HCT116 (cell line): ENCODE measurements around the gene MRE11.

Experiments used
- ELF1 ChIP-seq: IDR thresholded peaks from 2 replicates; pipeline ENCODE4 v1.6.1; 2012; ENCODE audit warnings: low read depth, borderline replicate concordance
- EZH2 ChIP-seq: fragments of 200-600 bp; sonication (generic); IDR thresholded peaks from 2 replicates; pipeline ENCODE4 v1.6.1; 2017; ENCODE audit warnings: antibody characterized with exemption, mixed run types
- EZH2phosphoT487 ChIP-seq: fragments of 200-600 bp; IDR thresholded peaks from 2 replicates; pipeline ENCODE4 v1.6.1; 2018; ENCODE audit warnings: antibody characterized with exemption, borderline replicate concordance
- JUND ChIP-seq: IDR thresholded peaks from 2 replicates; pipeline ENCODE4 v1.6.1; 2012
- POLR2A ChIP-seq: IDR thresholded peaks from 2 replicates; pipeline ENCODE4 v1.7.0; 2011; ENCODE audit warnings: borderline replicate concordance; ENCODE audit not compliant: insufficient read depth, insufficient read length; ENCODE audit errors: extremely low read depth
- POLR2AphosphoS5 ChIP-seq: IDR thresholded peaks from 2 replicates; pipeline ENCODE4 v1.6.1; 2011; ENCODE audit warnings: mild to moderate bottlenecking, low read depth, low read length, moderate library complexity
- RAD21 ChIP-seq: IDR thresholded peaks from 2 replicates; pipeline ENCODE4 v1.6.1; 2012; ENCODE audit warnings: low read depth, mild to moderate bottlenecking
- ZFX ChIP-seq: fragments of 450-650 bp; IDR thresholded peaks from 2 replicates; pipeline ENCODE4 v1.6.1; 2017
- TF ChIP-seq, protein P1 (sequence below), 3 experiments: fragments of 200-600 bp in 1 of 3; sonication (generic) in 1 of 3; IDR thresholded peaks in 2 of 3; conservative IDR thresholded peaks in 1 of 3; 2 replicates each; pipeline ENCODE4 v1.5.1; 2012 to 2017; ENCODE audit warnings: low read depth in 2 of 3, low read length in 2 of 3, antibody characterized with exemption in 1 of 3, borderline replicate concordance in 1 of 3, control low read depth in 1 of 3, mild to moderate bottlenecking in 1 of 3, mixed read lengths in 1 of 3, mixed run types in 1 of 3, moderate library complexity in 1 of 3; ENCODE audit not compliant: insufficient read depth in 1 of 3
- TF ChIP-seq, protein P2 (sequence below): IDR thresholded peaks from 2 replicates; pipeline ENCODE4 v1.6.1; 2012; ENCODE audit warnings: low read depth
- TF ChIP-seq, protein P3 (sequence below): IDR thresholded peaks from 2 replicates; pipeline ENCODE4 v1.6.1; 2012
- TF ChIP-seq, protein P4 (sequence below): IDR thresholded peaks from 2 replicates; pipeline ENCODE4 v1.6.1; 2011; ENCODE audit warnings: mild to moderate bottlenecking, low read length, moderate library complexity; ENCODE audit not compliant: insufficient replicate concordance; ENCODE audit errors: extremely low read depth
- TF ChIP-seq, protein P5 (sequence below): IDR thresholded peaks from 2 replicates; pipeline ENCODE4 v1.6.1; 2012

DNA sequence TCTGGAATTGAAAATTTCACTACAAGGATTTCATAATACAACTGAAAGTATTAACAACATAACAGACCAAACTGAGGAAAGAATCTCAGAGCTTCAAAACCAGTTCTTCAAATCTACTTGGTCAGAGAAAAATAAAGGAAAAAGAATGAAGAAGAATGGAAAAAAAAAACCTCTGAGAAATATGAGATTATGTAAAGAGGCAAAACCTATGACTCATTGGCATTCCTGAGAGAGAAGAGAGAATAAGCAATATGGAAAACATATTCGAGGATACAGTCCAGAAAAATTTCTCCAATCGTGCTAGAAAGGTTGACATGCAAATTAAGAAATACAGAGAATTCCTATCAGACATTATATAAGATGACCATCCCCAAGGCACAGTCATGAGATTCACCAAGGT is 69.0 kb downstream of the MRE11 start:
- TF ChIP-seq, protein P1, sequence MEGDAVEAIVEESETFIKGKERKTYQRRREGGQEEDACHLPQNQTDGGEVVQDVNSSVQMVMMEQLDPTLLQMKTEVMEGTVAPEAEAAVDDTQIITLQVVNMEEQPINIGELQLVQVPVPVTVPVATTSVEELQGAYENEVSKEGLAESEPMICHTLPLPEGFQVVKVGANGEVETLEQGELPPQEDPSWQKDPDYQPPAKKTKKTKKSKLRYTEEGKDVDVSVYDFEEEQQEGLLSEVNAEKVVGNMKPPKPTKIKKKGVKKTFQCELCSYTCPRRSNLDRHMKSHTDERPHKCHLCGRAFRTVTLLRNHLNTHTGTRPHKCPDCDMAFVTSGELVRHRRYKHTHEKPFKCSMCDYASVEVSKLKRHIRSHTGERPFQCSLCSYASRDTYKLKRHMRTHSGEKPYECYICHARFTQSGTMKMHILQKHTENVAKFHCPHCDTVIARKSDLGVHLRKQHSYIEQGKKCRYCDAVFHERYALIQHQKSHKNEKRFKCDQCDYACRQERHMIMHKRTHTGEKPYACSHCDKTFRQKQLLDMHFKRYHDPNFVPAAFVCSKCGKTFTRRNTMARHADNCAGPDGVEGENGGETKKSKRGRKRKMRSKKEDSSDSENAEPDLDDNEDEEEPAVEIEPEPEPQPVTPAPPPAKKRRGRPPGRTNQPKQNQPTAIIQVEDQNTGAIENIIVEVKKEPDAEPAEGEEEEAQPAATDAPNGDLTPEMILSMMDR (IDR thresholded peaks at IDR 0.05 in 2 of 3, conservative IDR thresholded peaks at IDR 0.05 in 1 of 3; ENCODE audit: borderline replicate concordance in 1 of 3, insufficient read depth in 1 of 3, low read depth in 2 of 3, low read length in 2 of 3), result no peak
- TF ChIP-seq, protein P2, sequence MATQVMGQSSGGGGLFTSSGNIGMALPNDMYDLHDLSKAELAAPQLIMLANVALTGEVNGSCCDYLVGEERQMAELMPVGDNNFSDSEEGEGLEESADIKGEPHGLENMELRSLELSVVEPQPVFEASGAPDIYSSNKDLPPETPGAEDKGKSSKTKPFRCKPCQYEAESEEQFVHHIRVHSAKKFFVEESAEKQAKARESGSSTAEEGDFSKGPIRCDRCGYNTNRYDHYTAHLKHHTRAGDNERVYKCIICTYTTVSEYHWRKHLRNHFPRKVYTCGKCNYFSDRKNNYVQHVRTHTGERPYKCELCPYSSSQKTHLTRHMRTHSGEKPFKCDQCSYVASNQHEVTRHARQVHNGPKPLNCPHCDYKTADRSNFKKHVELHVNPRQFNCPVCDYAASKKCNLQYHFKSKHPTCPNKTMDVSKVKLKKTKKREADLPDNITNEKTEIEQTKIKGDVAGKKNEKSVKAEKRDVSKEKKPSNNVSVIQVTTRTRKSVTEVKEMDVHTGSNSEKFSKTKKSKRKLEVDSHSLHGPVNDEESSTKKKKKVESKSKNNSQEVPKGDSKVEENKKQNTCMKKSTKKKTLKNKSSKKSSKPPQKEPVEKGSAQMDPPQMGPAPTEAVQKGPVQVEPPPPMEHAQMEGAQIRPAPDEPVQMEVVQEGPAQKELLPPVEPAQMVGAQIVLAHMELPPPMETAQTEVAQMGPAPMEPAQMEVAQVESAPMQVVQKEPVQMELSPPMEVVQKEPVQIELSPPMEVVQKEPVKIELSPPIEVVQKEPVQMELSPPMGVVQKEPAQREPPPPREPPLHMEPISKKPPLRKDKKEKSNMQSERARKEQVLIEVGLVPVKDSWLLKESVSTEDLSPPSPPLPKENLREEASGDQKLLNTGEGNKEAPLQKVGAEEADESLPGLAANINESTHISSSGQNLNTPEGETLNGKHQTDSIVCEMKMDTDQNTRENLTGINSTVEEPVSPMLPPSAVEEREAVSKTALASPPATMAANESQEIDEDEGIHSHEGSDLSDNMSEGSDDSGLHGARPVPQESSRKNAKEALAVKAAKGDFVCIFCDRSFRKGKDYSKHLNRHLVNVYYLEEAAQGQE, result no peak
- no peak for TF ChIP-seq JUND
- TF ChIP-seq RAD21, result no peak
- no peak for TF ChIP-seq POLR2A
- TF ChIP-seq, protein P3, sequence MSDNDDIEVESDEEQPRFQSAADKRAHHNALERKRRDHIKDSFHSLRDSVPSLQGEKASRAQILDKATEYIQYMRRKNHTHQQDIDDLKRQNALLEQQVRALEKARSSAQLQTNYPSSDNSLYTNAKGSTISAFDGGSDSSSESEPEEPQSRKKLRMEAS, result no peak
- no peak for TF ChIP-seq POLR2AphosphoS5
- no peak for TF ChIP-seq EZH2
- TF ChIP-seq EZH2phosphoT487, result no peak
- TF ChIP-seq, protein P4, sequence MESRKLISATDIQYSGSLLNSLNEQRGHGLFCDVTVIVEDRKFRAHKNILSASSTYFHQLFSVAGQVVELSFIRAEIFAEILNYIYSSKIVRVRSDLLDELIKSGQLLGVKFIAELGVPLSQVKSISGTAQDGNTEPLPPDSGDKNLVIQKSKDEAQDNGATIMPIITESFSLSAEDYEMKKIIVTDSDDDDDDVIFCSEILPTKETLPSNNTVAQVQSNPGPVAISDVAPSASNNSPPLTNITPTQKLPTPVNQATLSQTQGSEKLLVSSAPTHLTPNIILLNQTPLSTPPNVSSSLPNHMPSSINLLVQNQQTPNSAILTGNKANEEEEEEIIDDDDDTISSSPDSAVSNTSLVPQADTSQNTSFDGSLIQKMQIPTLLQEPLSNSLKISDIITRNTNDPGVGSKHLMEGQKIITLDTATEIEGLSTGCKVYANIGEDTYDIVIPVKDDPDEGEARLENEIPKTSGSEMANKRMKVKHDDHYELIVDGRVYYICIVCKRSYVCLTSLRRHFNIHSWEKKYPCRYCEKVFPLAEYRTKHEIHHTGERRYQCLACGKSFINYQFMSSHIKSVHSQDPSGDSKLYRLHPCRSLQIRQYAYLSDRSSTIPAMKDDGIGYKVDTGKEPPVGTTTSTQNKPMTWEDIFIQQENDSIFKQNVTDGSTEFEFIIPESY, result no peak
- TF ChIP-seq, protein P5, sequence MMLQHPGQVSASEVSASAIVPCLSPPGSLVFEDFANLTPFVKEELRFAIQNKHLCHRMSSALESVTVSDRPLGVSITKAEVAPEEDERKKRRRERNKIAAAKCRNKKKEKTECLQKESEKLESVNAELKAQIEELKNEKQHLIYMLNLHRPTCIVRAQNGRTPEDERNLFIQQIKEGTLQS, result no peak
- no peak for TF ChIP-seq ZFX
- no peak for TF ChIP-seq ELF1
